HG03175 (cell line): ENCODE measurements around the gene SSX4B.
"Not testable (repeated sequence)": the region's sequence is repeated elsewhere in the genome, so short reads cannot be mapped to it uniquely, and the experiment has no call there.

ENCODE experiments used
- ATAC-seq: cut with Tn5 transposase; IDR thresholded peaks from one replicate; pipeline ENCODE4 v1.9.1; 2021; ENCODE audit warnings: mild to moderate bottlenecking, moderate library complexity; ENCODE audit not compliant: unreplicated experiment

Gene SSX4B, protein sequence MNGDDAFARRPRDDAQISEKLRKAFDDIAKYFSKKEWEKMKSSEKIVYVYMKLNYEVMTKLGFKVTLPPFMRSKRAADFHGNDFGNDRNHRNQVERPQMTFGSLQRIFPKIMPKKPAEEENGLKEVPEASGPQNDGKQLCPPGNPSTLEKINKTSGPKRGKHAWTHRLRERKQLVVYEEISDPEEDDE

GRCh38 chrX:48411860-48412259 lies at the start of gene SSX4B:
Gene SSX4B (minus strand): TSS chrX:48411960. CDS start chrX:48411372, 588 bp downstream.
- not testable (repeated sequence) for ATAC-seq

DNA sequence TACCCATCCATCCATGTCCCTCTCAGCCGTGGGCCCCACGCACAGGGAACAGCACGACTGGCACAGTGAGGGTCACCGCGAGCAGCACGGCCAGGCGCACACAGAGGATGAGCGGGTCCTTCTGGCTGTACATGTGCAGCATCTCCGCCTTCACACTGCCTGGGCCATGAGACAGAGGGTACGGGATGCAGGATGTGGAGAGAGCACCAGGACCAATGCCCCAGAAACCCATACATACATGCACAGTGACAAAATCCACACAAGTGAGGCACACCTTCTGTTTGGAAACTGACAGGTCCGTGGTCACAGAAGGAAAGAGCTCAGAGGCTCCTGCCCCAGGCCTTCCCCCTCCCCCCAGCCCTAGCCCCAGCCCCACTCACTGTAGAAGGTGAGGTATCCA lies 48.8 kb upstream of the SSX4B start:
- ATAC-seq = no peak

- no peak for ATAC-seq
Observed at GRCh38 chrX:48460031-48460430, 48.3 kb upstream of the SSX4B start.

DNA sequence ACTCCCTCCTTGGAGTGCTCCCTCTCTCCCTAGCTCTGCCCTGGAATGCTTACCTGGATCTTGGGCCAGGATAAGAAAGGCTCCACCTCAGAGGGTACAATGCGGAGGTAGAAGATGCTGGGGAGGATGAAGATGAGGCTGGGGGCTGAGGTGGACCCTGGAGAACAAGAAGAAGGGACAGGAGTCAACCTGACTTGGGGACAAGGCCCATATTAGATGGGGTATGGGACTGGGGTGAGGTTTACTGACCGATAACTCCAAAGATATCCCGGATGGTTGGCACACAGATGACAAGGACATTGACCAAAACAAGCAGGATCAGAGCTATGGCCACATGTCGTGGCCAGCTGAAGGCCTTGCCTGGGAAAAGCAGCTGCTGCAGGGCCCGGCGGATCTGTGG lies 47.7 kb upstream of the SSX4B start:
- ATAC-seq = no peak

- no peak for ATAC-seq
Observed at GRCh38 chrX:48458711-48459110, 47.0 kb upstream of the SSX4B start.

DNA sequence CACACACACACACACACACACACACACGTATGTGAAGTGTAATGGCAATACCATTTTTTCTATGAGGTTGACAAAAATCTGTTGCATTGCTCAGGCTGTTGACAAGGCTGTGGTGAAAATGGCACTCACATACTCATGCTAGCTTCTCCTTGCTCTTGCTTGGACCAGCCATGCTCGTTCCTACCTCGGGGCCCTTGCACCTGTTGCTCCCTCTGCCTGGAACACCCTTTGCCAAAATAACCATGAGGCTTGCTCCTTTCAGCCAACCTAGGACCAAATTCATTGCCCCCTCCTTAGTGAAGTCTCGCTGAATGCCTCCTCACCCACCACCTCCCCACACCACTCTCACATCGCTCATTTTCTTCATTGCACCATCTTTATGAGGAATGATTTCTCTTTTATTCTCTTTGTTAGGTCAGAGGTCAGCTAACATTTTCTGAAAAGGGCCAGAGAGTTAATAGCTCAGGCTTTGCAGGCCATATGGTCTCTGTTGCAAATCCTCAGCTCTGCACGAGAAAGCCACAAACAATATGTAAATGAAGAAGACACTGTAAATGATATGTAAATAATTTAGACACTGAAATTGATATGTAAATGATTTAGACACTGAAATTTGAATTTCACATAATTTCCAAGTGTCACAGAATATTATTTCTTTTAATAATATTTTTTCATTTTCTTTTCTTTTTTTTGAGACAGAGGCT lies 45.0 kb upstream of the SSX4B start:
- ATAC-seq = no peak

- ATAC-seq = no peak
Observed at GRCh38 chrX:48451708-48452107, 39.9 kb upstream of the SSX4B start.

DNA sequence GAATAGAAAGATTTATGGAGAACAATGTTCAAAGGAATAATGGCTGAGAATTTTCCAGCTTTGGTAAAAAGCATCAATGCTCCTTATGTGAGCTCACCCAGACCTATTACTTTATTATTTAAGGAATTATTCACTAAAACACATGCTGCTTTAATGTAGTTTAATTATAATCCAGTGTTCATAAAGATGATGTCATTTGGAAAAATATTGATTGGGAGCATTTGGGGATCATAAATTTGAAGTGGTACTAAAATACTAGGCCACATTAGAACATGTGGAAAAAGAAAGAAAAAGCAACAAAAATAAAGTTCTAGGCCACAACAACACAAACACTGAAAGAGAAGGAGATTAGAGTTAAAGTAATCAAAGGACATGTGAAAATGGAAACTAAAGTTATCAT lies 38.3 kb upstream of the SSX4B start:
- ATAC-seq = no peak

DNA sequence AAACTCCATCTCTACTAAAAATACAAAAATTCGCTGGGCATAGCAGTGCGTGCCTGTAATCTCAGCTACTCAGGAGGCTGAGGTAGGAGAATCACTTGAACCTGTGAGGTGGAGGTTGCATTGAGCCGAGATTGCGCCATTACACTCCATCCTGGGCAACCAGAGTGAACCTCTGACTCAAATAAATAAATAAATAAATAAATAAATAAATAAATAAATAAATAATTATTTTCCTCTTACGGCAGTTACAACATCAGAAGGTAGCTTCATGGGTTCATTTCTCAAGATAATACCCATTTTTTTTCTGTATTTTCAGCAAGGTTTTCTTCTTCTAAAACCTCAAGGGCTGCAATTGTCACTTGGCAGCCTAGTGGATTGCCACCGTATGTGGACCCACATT lies 35.4 kb upstream of the SSX4B start:
- ATAC-seq = not testable (repeated sequence)

GRCh38 chrX:48433713-48434112 lies 22.0 kb upstream of the SSX4B start:
- ATAC-seq = not testable (repeated sequence)

DNA sequence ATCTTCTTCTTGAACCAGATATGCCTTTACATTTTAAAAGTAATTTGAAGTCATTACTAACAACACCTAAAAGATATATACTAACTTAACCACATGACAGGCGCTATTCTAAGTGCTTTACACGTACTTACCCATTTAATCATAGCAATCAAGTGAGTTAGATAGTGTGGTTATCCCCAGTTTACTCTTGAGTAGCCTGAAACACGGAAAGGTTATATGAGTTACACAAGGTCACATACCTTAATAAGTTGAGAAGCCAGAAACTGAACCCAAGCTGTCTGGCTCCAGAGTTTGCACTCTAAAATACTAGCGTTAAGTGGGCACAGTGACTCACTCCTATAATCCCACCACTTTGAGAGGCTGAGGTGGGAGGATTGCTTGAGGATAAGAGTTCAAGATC lies 18.4 kb upstream of the SSX4B start:
- not testable (repeated sequence) for ATAC-seq

DNA sequence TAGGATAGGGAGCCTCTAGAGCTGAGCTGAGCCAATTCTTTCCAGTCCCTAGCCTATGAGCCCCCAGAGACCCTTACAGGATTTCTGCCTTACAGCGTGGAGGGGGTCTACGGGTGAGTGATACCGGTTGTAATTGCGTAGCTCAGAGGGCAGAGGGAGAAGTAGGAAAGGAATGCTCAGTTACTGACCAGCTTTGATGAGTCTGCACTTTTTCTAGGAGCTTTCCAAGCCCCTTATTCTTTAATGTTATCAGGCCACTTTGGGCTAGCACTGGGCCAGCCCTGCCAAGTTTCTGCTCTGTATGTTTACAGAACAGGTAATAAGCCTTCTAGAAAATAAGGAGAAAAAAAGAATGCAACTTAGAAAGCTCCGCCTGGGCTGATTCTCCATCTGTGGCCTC lies 17.8 kb upstream of the SSX4B start:
- ATAC-seq = not testable (repeated sequence)

GRCh38 chrX:48427027-48427716 lies 15.4 kb upstream of the SSX4B start:
- ATAC-seq = not testable (repeated sequence)

DNA sequence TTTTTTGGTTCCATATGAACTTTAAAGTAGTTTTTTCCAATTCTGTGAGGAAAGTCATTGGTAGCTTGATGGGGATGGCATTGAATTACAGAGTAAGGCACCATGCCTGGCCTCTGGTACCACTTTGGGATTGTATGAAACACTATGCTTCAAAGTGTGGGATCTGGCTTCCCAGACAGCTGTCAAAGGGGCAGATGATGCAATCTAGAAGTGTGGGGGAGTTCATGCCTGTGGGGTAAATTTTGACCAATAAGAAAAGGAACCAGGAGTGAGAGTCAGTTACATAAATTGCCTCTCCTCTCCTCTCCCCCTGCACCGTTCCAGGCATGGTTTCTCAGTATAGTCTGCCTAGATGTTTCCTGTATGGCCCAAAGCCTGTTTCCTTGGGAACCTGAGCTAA lies 13.9 kb downstream of the SSX4B start:
- not testable (repeated sequence) for ATAC-seq

DNA sequence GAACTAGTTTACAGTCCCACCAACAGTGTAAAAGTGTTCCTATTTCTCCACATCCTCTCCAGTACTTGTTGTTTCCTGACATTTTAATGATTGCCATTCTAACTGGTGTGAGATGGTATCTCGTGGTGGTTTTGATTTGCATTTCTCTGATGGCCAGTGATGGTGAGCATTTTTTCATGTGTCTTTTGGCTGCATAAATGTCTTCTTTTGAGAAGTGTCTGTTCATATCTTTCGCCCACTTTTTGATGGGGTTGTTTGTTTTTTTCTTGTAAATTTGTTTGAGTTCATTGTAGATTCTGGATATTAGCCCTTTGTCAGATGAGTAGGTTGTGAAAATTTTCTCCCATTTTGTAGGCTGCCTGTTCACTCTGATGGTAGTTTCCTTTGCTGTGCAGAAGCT lies 14.8 kb downstream of the SSX4B start:
- not testable (repeated sequence) for ATAC-seq

GRCh38 chrX:48383239-48383638 lies 28.5 kb downstream of the SSX4B start, which contains the start of gene SSX4:
Gene SSX4 (plus strand): TSS chrX:48383539. CDS start chrX:48384054, 515 bp downstream.
- not testable (repeated sequence) for ATAC-seq

- ATAC-seq = not testable (repeated sequence)
Observed at GRCh38 chrX:48370408-48370807, 41.4 kb downstream of the SSX4B start.

- ATAC-seq = not testable (repeated sequence)
Observed at GRCh38 chrX:48367717-48368408, 43.9 kb downstream of the SSX4B start.

DNA sequence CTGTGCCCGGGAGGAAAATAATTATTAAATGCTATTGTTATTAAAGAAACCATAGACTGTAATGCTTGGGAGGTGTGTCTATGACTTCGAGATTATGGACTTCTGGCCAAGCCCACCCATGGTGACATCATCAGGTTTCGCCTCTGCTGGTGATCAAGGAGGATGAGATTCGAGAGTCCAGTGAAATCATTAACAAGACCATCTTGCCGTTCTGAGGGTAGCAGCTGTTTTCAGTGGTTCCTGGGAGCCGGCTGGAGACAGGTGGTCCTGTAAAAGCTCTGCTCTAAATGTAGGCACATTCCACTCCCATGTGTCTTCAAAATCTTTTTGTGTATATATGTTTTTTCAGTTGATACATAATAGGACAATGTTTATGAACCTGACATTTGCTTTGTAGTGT lies 52.5 kb downstream of the SSX4B start:
- ATAC-seq = not testable (repeated sequence)

DNA sequence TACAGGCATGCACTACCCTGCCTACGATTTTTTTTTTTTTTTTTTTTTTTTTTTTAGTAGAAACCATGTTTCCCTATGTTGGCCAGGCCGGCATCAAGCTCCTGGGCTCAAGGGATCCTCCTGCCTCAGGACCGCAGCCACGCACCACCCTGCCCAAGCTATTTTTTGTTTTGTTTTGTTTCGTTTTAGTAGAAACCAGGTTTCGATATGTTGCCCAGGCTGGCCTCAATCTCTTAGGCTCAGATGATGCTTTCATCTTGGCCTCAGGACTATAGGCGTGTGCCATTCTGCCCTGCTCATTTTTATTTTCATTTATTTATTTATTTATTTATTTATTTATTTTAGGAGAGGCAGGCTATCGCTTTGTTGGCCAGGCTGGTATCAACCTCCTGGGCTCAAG lies 54.1 kb downstream of the SSX4B start:
- no peak for ATAC-seq
